Measurements from ENCODE around the gene TBC1D2B. TPM values are rescaled to one million over a fixed set of nuclear protein-coding genes. Genes with fewer than 3 reads are reported as not detected.

TBC1D2B gene
- total RNA-seq, 1 donor from 2014 or later: 13.8 TPM

GRCh38 chr15:78037779-78038305 lies 39.7 kb downstream of the TBC1D2B start:
- Mint-ChIP-seq H3K4me3 (ENCODE audit: unreplicated experiment) (no peak overlapping the region), H3K4me1 (ENCODE audit: unreplicated experiment) (peaks cover 40% of the 10 kb centered on the region), H3K27ac (ENCODE audit: unreplicated experiment) (no peak overlapping the region), H3K36me3 (ENCODE audit: low read depth, unreplicated experiment) (peaks cover 10% of the 10 kb centered on the region), H3K9me3 (ENCODE audit: unreplicated experiment) (no peaks in the 10 kb centered on the region), H3K27me3 (ENCODE audit: unreplicated experiment) (peaks cover 4% of the 10 kb centered on the region)
- DNase-seq (ENCODE audit: low spot score): no peak
- TF ChIP-seq CTCF (IDR thresholded peaks at IDR 0.05; ENCODE audit: unreplicated experiment): no peak

- no peak for TF ChIP-seq CTCF (IDR thresholded peaks at IDR 0.05; ENCODE audit: unreplicated experiment)
- no peaks in the 10 kb centered on the region for H3K9me3 Mint-ChIP-seq (ENCODE audit: unreplicated experiment)
- H3K27me3 Mint-ChIP-seq (ENCODE audit: unreplicated experiment): peaks cover 4% of the 10 kb centered on the region
- DNase-seq (ENCODE audit: low spot score): no peak
- peaks cover 10% of the 10 kb centered on the region for H3K36me3 Mint-ChIP-seq (ENCODE audit: low read depth, unreplicated experiment)
- H3K4me3 Mint-ChIP-seq (ENCODE audit: unreplicated experiment): no peak overlapping the region
- H3K27ac Mint-ChIP-seq (ENCODE audit: unreplicated experiment): no peak overlapping the region
- H3K4me1 Mint-ChIP-seq (ENCODE audit: unreplicated experiment): peaks cover 40% of the 10 kb centered on the region
Observed at GRCh38 chr15:78037328-78037727, 40.2 kb downstream of the TBC1D2B start.

- Mint-ChIP-seq H3K4me3 (ENCODE audit: unreplicated experiment) (no peak overlapping the region), H3K36me3 (ENCODE audit: low read depth, unreplicated experiment) (peaks cover 10% of the 10 kb centered on the region), H3K4me1 (ENCODE audit: unreplicated experiment) (peaks cover 40% of the 10 kb centered on the region), H3K27ac (ENCODE audit: unreplicated experiment) (no peak overlapping the region), H3K27me3 (ENCODE audit: unreplicated experiment) (peaks cover 4% of the 10 kb centered on the region), H3K9me3 (ENCODE audit: unreplicated experiment) (no peaks in the 10 kb centered on the region)
- no peak for TF ChIP-seq CTCF (IDR thresholded peaks at IDR 0.05; ENCODE audit: unreplicated experiment)
- DNase-seq (ENCODE audit: low spot score): no peak
Observed at GRCh38 chr15:78035861-78036476, 41.5 kb downstream of the TBC1D2B start.

GRCh38 chr15:78035321-78035751 lies 42.2 kb downstream of the TBC1D2B start:
- TF ChIP-seq CTCF (IDR thresholded peaks at IDR 0.05; ENCODE audit: unreplicated experiment): no peak
- peaks cover 10% of the 10 kb centered on the region for H3K36me3 Mint-ChIP-seq (ENCODE audit: low read depth, unreplicated experiment)
- peaks cover 3% of the 10 kb centered on the region for H3K27me3 Mint-ChIP-seq (ENCODE audit: unreplicated experiment)
- peaks cover 40% of the 10 kb centered on the region for H3K4me1 Mint-ChIP-seq (ENCODE audit: unreplicated experiment)
- no peak for DNase-seq (ENCODE audit: low spot score)
- H3K27ac Mint-ChIP-seq (ENCODE audit: unreplicated experiment): peak overlapping the region; percentile 37
- H3K4me3 Mint-ChIP-seq (ENCODE audit: unreplicated experiment): no peak overlapping the region
- no peaks in the 10 kb centered on the region for H3K9me3 Mint-ChIP-seq (ENCODE audit: unreplicated experiment)

DNA sequence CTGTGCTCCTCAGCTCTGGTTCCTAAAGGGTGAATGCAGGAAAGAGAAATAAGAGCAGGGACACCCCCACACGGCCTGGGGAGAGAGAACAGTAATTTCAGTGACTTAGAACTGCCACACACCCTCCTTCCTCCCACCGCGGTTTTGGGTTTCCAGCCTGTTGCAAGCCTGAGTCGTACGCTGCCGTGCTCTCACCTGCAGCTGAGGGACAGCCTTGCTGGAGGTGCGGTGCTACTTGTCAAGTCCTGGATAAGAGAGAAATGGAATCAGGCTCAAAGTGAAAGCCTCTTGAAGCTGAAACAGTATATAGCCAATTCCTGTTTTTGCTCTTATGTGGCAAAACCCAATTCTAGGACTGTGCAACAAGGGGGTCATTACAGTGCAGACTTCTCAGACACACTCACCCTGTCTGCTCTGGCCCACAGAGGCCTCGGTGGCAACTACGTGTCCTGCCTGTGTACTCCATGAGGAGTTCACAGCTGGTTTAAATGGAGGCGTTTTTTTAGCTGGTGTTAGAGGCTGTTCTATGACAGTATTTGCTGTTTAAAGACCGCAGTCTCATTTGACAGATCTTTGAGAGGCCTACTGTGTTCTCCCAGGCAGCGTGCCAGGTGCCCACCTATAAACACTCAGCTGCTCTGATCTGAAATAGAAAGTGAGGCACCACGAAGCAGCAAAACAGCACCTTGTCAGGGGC lies 42.9 kb downstream of the TBC1D2B start:
- H3K27me3 Mint-ChIP-seq (ENCODE audit: unreplicated experiment): peaks cover 1% of the 10 kb centered on the region
- no peak overlapping the region for H3K4me3 Mint-ChIP-seq (ENCODE audit: unreplicated experiment)
- peaks cover 5% of the 10 kb centered on the region for H3K36me3 Mint-ChIP-seq (ENCODE audit: low read depth, unreplicated experiment)
- no peaks in the 10 kb centered on the region for H3K9me3 Mint-ChIP-seq (ENCODE audit: unreplicated experiment)
- no peak for DNase-seq (ENCODE audit: low spot score)
- H3K27ac Mint-ChIP-seq (ENCODE audit: unreplicated experiment): no peak overlapping the region
- peaks cover 41% of the 10 kb centered on the region for H3K4me1 Mint-ChIP-seq (ENCODE audit: unreplicated experiment)
- TF ChIP-seq CTCF (IDR thresholded peaks at IDR 0.05; ENCODE audit: unreplicated experiment): no peak
